RWPE2 (cell line): ENCODE results near the gene CNTNAP2.

Source experiments
- ATAC-seq: fragments of 200-7000 bp; cut with Tn5 transposase; 3 replicates; pipeline ENCODE4 v1.9.1; 2021; ENCODE audit warnings: low read depth
- DNase-seq: peaks from one replicate; pipeline ENCODE4 v3.0.0-alpha.2; 2020; ENCODE audit warnings: low spot score
- H3K27ac ChIP-seq: fragments of 450-650 bp; 2 replicates; pipeline ENCODE4 v1.5.1; 2017; ENCODE audit warnings: mild to moderate bottlenecking; ENCODE audit not compliant: poor library complexity, severe bottlenecking
- H3K27me3 ChIP-seq: fragments of 250-450 bp; sonication (Bioruptor Pico); 2 replicates; pipeline ENCODE4 v1.5.1; 2021; ENCODE audit warnings: mild to moderate bottlenecking, moderate library complexity; ENCODE audit not compliant: insufficient read depth, poor library complexity, severe bottlenecking
- H3K36me3 ChIP-seq: fragments of 250-450 bp; sonication (Bioruptor Pico); 2 replicates; pipeline ENCODE4 v1.5.1; 2020; ENCODE audit warnings: low read depth, mild to moderate bottlenecking, moderate library complexity
- H3K4me1 ChIP-seq: fragments of 250-450 bp; sonication (Bioruptor Pico); 2 replicates; pipeline ENCODE4 v1.5.1; 2021; ENCODE audit warnings: mild to moderate bottlenecking, moderate library complexity; ENCODE audit not compliant: insufficient read depth, poor library complexity, severe bottlenecking
- H3K4me3 ChIP-seq: fragments of 250-450 bp; sonication (Bioruptor Pico); 2 replicates; pipeline ENCODE4 v1.5.1; 2021; ENCODE audit warnings: mild to moderate bottlenecking, moderate library complexity; ENCODE audit not compliant: severe bottlenecking
- H3K9me3 ChIP-seq: fragments of 250-450 bp; sonication (Bioruptor Pico); 2 replicates; pipeline ENCODE4 v1.5.1; 2021; ENCODE audit warnings: mild to moderate bottlenecking, moderate library complexity; ENCODE audit not compliant: severe bottlenecking
- CTCF ChIP-seq: fragments of 450-650 bp; IDR thresholded peaks from one replicate; pipeline ENCODE4 v1.5.1; 2017; ENCODE audit warnings: mild to moderate bottlenecking, moderate library complexity; ENCODE audit not compliant: poor library complexity, severe bottlenecking

Gene CNTNAP2

DNA sequence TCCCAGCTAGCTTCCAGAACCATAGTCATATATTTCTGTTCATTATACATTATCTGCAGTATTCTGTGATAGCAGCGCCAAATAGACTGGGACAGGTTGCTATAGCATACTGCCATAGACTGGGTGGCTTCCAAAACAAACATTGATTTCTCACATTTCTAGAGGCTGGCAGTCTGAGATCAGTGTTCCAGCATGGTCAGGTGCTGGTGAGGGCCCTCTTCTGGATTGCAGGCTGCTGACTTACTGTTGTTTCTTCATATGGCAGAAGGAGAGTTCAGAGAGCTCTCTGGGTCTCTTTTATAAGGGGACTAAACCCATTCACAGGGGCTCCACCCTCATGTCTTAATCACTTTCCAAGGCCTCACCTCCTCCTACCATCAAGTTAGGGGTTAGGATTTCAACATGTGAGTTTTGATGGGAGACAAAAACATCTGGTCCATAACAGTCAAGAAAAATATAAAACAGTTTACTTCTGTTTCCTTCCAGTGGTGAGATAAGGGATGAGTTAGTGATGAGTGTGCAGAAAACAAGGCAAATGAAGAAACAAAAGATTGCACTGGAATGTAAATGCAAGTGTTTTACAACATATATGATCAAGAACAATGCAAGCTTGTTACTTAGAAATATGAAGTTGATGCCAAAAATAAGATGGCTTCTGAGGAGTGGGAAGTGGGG is 2074.9 kb downstream of the CNTNAP2 start:
- Histone ChIP-seq H3K27me3 (no peaks in the 10 kb centered on the region), H3K9me3 (no peaks in the 10 kb centered on the region), H3K4me1 (no peaks in the 10 kb centered on the region), H3K4me3 (no peak overlapping the region), H3K36me3 (no peaks in the 10 kb centered on the region), H3K27ac (no peak overlapping the region)
- ATAC-seq (no peak), DNase-seq (no peak)
- TF ChIP-seq CTCF: no peak

- Histone ChIP-seq H3K36me3 (no peaks in the 10 kb centered on the region), H3K4me1 (no peaks in the 10 kb centered on the region), H3K27ac (no peak overlapping the region), H3K9me3 (no peaks in the 10 kb centered on the region), H3K4me3 (no peak overlapping the region), H3K27me3 (peaks cover 4% of the 10 kb centered on the region)
- DNase-seq (no peak), ATAC-seq (no peak)
- no peak for TF ChIP-seq CTCF
Measured at GRCh38 chr7:148192491-148192890, 2075.9 kb downstream of the CNTNAP2 start.

DNA sequence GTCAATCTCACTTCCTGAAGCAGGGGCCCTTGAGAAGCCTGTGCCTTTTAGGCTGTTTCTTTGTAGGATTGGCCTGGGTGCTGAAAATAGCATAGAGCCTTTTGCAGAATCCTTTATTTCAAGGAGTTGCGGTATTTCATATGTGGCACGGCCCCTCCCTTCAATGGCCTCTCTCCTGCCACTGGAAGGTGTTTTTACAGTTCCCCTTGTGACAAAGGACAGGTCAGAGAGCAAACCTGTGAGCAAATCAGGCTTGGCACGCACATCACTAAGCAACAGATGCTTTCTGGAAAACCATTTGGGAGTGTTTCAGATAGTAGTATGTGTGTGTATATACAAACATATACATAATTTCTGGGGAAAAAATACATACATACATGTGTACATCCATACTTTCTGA is 2085.4 kb downstream of the CNTNAP2 start:
- ATAC-seq (no peak), DNase-seq (no peak)
- no peaks in the 10 kb centered on the region for H3K9me3 ChIP-seq
- no peak overlapping the region for H3K4me3 ChIP-seq
- no peak for TF ChIP-seq CTCF
- no peak overlapping the region for H3K27ac ChIP-seq
- peaks cover 5% of the 10 kb centered on the region for H3K27me3 ChIP-seq
- no peaks in the 10 kb centered on the region for H3K4me1 ChIP-seq
- no peaks in the 10 kb centered on the region for H3K36me3 ChIP-seq

- no peak for TF ChIP-seq CTCF
- H3K36me3 ChIP-seq: no peaks in the 10 kb centered on the region
- H3K9me3 ChIP-seq: no peaks in the 10 kb centered on the region
- ATAC-seq (no peak), DNase-seq (no peak)
- no peak overlapping the region for H3K27ac ChIP-seq
- no peaks in the 10 kb centered on the region for H3K4me1 ChIP-seq
- no peak overlapping the region for H3K4me3 ChIP-seq
- H3K27me3 ChIP-seq: peaks cover under 1% of the 10 kb centered on the region
Measured at GRCh38 chr7:148204639-148205304, 2088.2 kb downstream of the CNTNAP2 start.

DNA sequence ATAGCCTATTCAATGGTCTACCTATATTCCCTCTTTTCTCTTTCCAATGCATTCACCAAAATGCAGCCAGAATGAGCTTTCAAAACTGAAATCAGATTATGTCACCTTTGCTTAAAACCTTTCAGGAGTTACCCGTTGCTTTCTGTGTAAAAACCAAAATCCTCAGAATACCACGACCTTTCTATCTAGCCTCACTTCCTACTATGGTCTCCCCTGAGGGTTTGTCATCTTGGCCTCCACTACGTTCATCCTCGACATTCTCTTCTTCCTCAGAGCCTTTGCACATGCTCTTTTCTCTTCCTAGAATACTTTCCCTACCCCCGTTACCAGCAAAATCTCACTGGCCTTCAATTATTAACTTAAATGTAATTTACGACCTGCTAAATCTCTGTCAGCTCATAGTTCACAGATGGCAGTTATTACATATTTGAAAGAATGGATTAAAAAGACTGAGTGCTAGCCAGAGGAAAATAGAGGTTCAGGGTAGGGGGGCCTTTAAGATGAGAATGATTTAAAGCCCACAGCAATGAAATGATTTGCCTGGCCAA is 2093.1 kb downstream of the CNTNAP2 start:
- ATAC-seq (no peak), DNase-seq (no peak)
- H3K36me3 ChIP-seq: no peaks in the 10 kb centered on the region
- no peak for TF ChIP-seq CTCF
- no peak overlapping the region for H3K4me3 ChIP-seq
- H3K27ac ChIP-seq: no peak overlapping the region
- H3K4me1 ChIP-seq: no peaks in the 10 kb centered on the region
- peaks cover 20% of the 10 kb centered on the region for H3K27me3 ChIP-seq
- H3K9me3 ChIP-seq: no peaks in the 10 kb centered on the region
